Body of pancreas (tissue), 4 donors: ENCODE data around the gene COL26A1.

ENCODE experiments used
- CTCF ChIP-seq, 7 experiments: fragments of 450-650 bp in 4 of 7; fragments of 200-600 bp in 3 of 7; sonication (generic) in 3 of 7; IDR thresholded peaks; one replicate each; pipeline ENCODE4 v1.5.1; 2016 to 2019; ENCODE audit warnings: antibody characterized with exemption in 7 of 7
- POLR2A ChIP-seq, 3 donors: fragments of 450-650 bp; IDR thresholded peaks; one replicate each; pipeline ENCODE4 v1.6.1; 2016; ENCODE audit warnings: antibody characterized with exemption in 3 of 3, mild to moderate bottlenecking in 2 of 3

- TF ChIP-seq CTCF (IDR thresholded peaks at IDR 0.05) (no peak), POLR2A (IDR thresholded peaks at IDR 0.05) (no peak)
Measured at GRCh38 chr7:101522021-101522420, 159.3 kb downstream of the COL26A1 start.
